WI38 (cell line): ENCODE results near the gene PAX1.

Experiments
- H3K4me3 ChIP-seq: 2 replicates; pipeline ENCODE4 v1.5.1; 2011; ENCODE audit warnings: low read depth, mild to moderate bottlenecking, control low read depth, low read length
- TF ChIP-seq, protein P1 (sequence below): IDR thresholded peaks from 2 replicates; pipeline ENCODE4 v1.5.1; 2012; ENCODE audit warnings: low read depth, mild to moderate bottlenecking, control low read depth, low read length

PAX1 gene

DNA sequence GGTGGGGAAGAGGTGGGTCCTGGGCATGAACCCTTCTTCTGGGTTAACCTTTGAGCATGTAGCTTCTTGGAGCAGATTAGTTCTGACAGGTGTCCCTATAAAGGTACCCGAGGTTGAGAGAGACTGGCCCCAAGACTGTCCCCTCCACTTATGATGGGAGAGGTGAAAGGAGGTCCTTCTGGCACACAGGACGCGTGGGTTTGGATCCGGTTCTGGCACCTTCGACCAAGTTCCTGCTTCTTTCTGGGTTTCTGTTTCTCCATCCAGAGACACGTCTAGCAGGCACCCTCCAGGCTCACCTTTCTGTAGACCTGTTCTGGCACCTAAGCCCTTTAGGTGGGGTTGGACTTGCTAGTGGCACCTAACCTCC, 4.1 kb downstream of the PAX1 start:
- H3K4me3 ChIP-seq = no peak overlapping the region
- TF ChIP-seq, protein P1, sequence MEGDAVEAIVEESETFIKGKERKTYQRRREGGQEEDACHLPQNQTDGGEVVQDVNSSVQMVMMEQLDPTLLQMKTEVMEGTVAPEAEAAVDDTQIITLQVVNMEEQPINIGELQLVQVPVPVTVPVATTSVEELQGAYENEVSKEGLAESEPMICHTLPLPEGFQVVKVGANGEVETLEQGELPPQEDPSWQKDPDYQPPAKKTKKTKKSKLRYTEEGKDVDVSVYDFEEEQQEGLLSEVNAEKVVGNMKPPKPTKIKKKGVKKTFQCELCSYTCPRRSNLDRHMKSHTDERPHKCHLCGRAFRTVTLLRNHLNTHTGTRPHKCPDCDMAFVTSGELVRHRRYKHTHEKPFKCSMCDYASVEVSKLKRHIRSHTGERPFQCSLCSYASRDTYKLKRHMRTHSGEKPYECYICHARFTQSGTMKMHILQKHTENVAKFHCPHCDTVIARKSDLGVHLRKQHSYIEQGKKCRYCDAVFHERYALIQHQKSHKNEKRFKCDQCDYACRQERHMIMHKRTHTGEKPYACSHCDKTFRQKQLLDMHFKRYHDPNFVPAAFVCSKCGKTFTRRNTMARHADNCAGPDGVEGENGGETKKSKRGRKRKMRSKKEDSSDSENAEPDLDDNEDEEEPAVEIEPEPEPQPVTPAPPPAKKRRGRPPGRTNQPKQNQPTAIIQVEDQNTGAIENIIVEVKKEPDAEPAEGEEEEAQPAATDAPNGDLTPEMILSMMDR = no peak

DNA sequence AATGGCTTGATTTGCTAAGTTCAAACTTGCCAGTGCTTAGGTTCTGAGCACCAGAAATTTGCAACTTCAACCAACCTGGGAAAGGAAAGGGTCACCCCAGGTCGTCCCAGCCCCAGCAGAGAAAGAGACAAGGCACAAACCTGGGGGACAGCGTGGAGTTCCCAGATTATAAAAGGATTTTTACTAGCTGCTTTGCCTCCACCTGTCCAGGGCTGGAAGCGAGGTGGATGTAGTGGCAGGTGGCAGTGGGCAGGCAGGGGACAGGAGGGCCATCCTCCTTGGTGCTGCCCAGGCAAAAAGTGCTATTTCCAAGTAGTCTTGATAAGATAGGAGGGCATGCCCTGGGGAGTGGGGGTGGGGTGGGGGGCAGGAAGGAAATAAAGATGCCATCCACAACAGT, 4.9 kb downstream of the PAX1 start:
- no peak overlapping the region for H3K4me3 ChIP-seq
- TF ChIP-seq, protein P1 = no peak

DNA sequence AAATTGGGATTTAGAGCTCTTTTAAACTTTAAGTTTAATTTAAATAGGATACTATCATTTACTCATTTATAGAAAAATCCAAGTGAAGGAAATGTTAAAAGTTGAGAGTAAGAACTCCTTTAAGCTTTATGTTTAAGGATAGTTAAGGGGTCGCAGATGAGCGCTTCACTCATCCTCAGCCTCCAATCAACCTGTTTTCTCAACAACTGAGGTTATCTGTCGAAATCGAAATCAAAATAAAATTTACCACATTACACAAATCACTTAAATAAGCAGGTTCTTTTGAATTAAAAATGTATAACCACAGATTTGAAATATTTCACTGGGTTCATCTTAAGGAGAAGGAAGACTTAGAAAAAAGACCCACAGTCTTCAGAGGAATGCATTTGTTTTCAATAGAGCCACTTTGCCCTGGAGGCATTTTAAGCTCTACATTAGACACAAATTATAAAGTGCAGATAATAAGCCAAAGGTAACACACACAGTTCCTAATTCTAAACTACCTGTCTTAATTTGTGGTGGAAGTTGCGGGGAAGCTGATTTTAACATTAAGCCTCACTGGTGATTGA, 5.5 kb downstream of the PAX1 start:
- TF ChIP-seq, protein P1 = no peak
- no peak overlapping the region for H3K4me3 ChIP-seq

DNA sequence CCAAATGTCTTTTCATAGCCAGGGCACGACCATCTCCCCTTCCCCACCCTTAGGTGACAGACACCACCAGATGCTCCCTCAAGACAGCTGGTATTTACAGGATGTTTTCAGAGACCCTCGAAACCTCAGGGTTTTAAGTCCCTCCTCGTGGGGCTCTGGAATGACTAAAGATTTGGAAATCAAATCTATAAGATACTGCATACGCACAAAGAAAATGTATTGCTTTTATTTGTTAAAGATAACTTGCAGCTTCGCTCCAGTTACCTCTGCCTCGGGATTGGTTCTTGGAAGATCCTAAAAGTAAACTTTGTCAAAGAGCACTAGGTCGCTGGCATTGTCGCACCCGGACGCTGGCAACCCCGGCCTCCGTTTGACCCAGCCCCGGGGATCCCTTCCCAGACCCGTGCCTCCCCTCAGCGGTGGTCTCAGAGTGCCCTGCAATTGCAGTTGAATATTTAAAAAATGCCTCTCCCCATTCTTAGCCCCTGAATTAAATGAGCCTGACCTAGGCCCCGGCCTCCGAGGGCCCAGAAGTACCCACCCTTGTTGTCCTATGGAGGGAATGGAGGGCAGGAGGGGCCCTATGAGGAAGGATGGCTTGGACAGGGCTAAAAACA, 7.1 kb downstream of the PAX1 start:
- H3K4me3 ChIP-seq = no peak overlapping the region
- TF ChIP-seq, protein P1 = no peak

DNA sequence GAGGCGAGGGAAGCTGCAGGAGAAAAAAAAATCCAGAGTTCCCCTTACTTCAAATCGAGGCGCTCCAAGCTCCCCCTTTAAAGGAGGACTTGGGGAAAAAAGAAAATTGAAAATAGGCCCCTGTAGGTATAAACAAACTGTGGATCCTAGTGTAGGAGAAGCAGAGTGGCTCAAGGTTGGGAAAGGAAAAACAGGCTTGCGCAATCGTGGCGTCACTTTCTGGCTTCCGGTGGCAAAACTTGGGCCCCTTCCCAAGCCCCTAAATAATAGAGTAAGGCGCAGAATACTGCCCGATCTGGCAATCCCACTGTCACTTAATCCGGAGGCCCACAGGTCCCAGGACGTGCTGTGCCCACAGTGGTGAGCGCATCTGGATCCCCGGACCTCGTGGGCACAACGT, 8.0 kb downstream of the PAX1 start:
- TF ChIP-seq, protein P1 = no peak
- no peak overlapping the region for H3K4me3 ChIP-seq

DNA sequence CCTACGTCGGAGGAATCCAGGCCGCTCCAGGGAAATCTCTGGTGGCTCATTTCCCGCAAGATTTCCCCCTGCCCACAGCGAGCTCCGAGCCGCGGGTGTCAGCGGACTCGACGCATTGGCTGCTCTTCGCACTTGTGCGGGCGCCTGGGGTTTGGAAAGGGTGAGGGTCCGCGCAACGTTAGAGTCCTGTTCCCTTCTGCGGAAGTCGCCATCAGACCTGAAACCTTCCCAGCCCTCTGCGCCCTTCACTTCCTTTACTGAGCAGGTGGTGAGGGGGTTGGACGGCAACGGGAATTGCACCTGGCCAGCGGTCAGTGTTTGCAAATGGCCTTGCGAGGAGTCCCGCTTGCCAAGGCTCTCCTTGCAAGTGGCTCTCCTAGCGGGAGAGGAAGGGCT, 8.4 kb downstream of the PAX1 start:
- H3K4me3 ChIP-seq = no peak overlapping the region
- TF ChIP-seq, protein P1 = no peak

DNA sequence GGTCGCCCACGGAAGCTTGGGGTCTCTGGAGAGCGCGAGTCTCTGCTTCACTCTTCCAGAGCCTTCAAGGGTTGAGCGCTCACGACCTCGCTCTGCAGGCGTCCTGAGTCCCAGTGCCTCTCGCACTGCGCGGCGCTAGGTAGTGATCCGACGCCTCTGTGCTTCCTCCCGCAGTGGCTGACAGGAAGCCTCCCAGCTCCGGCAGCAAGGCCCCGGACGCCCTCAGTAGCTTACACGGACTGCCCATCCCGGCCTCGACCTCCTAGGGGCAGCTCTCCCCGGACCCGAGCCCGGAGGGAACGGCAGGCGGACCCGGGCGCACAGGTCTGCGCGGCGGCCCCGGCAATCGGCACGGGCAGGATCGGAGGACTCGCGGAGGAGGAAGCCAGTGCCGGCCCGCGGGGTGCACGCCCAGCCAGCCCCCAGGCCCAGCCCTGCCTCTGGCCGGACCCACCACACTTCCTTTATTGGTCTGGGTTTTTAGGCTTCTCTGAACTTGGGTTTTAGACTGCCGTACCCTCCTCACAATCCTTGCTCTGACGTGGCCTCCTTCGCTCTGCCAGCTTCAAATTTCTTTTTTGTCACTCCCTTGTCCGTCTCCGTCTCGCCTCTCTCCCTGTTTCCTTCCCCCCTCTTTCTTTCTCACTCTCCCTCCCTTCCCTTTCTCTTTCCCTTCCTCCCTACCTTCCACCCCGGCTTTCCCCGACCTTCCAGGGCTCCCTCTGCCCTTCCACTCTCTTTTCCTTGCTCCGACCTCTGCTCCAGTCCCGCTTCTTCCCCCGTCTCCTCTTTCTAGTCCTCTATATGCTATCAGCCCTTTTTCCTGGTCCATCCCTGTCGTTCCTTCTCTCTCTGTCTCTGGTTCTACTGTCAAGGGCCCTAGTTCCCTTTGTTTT, 9.1 kb downstream of the PAX1 start:
- TF ChIP-seq, protein P1 = no peak
- H3K4me3 ChIP-seq = no peak overlapping the region
